A549 (cell line): ENCODE data around the gene PTGFRN.

Experiments used
- FOSL2 ChIP-seq, 2 experiments: fragments of 450-650 bp in 1 of 2; fragments of >200 bp in 1 of 2; sonication (Bioruptor Twin) in 1 of 2; formaldehyde crosslinking; IDR thresholded peaks; 2 replicates each; pipeline versions ENCODE4 v1.5.0 to v1.6.1; 2016 to 2020; ENCODE audit warnings: mild to moderate bottlenecking in 1 of 2, moderate library complexity in 1 of 2
- POLR2A ChIP-seq: IDR thresholded peaks from 2 replicates; pipeline ENCODE4 v1.6.1; 2012; ENCODE audit warnings: mild to moderate bottlenecking, low read length
- RAD21 ChIP-seq, 2 experiments: fragments of >200 bp in 1 of 2; sonication (Bioruptor Twin) in 1 of 2; formaldehyde crosslinking in 1 of 2; IDR thresholded peaks in 1 of 2; conservative IDR thresholded peaks in 1 of 2; 2 replicates in 1 of 2; 3 replicates in 1 of 2; pipeline ENCODE4 v1.6.1; 2012 to 2018; ENCODE audit warnings: inconsistent platforms in 1 of 2
- REST ChIP-seq: fragments of 200-600 bp; sonication (generic); IDR thresholded peaks from 2 replicates; pipeline ENCODE4 v1.6.1; 2016; ENCODE audit warnings: antibody characterized with exemption, mild to moderate bottlenecking, moderate library complexity
- TF ChIP-seq, protein P1 (sequence below): IDR thresholded peaks from 2 replicates; pipeline ENCODE4 v1.6.1; 2012

GRCh38 chr1:116994411-116994810 lies 84.7 kb downstream of the PTGFRN start:
- TF ChIP-seq, protein P1, sequence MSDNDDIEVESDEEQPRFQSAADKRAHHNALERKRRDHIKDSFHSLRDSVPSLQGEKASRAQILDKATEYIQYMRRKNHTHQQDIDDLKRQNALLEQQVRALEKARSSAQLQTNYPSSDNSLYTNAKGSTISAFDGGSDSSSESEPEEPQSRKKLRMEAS, result no peak
- no peak for TF ChIP-seq POLR2A
- no peak for TF ChIP-seq REST
- TF ChIP-seq FOSL2 (IDR thresholded peaks at IDR 0.05), result no peak
- no peak for TF ChIP-seq FOSL2 (CRISPR knock-in tag; IDR thresholded peaks at IDR 0.05)
- no peak for TF ChIP-seq RAD21 (conservative IDR thresholded peaks at IDR 0.05 in 1 of 2, IDR thresholded peaks at IDR 0.05 in 1 of 2)
